WTC11 (cell line): ENCODE measurements around the gene PBRM1. TPM values are rescaled to one million over a fixed set of nuclear protein-coding genes. Genes with fewer than 3 reads are reported as not detected.

Experiments used
- ATAC-seq: fragments of 200-7000 bp; cut with Tn5 transposase; 2 replicates; pipeline ENCODE4 v1.10.0; 2021; ENCODE audit warnings: mild to moderate bottlenecking, moderate library complexity
- CTCF ChIA-PET: fragments of 300-600 bp; sonication (Branson Sonifier 250); formaldehyde crosslinking; loops from one replicate; lab custom pipeline; 2021; ENCODE audit warnings: antibody characterized with exemption; lab: Charles Lee
- POLR2A ChIA-PET: fragments of 350-600 bp; sonication (Branson Sonifier 250); formaldehyde crosslinking; loops from one replicate; lab custom pipeline; 2021; ENCODE audit warnings: antibody characterized with exemption; lab: Charles Lee
- DNase-seq: peaks from one replicate; pipeline ENCODE4 v3.0.0; 2021; ENCODE audit warnings: low spot score
- H3K27ac Mint-ChIP-seq: 2 replicates; pipeline ENCODE4 v1.8.0; 2021; ENCODE audit warnings: mixed read lengths
- H3K27me3 Mint-ChIP-seq: 2 replicates; pipeline ENCODE4 v1.8.0; 2021; ENCODE audit warnings: low read depth, mild to moderate bottlenecking, moderate library complexity, mixed read lengths
- H3K36me3 Mint-ChIP-seq: 2 replicates; pipeline ENCODE4 v1.8.0; 2021; ENCODE audit warnings: mixed read lengths
- H3K4me1 Mint-ChIP-seq: 2 replicates; pipeline ENCODE4 v1.8.0; 2022; ENCODE audit warnings: mixed read lengths
- H3K4me3 Mint-ChIP-seq: 2 replicates; pipeline ENCODE4 v1.8.0; 2021; ENCODE audit warnings: mild to moderate bottlenecking, moderate library complexity, mixed read lengths
- H3K9me3 Mint-ChIP-seq: 2 replicates; pipeline ENCODE4 v1.8.0; 2021; ENCODE audit warnings: mixed read lengths
- ATF2 ChIP-seq: sonication (generic); formaldehyde crosslinking; IDR thresholded peaks from 2 replicates; pipeline ENCODE4 v1.8.1; 2022; ENCODE audit warnings: low read depth, missing genetic modification reagents, borderline replicate concordance
- CTCF ChIP-seq: fragments of 200-600 bp; IDR thresholded peaks from 2 replicates; pipeline ENCODE4 v1.8.0; 2022; ENCODE audit warnings: antibody characterized with exemption
- E2F4 ChIP-seq: sonication (generic); formaldehyde crosslinking; IDR thresholded peaks from 2 replicates; pipeline ENCODE4 v1.8.1; 2022; ENCODE audit warnings: low read depth, mild to moderate bottlenecking, moderate library complexity, missing genetic modification reagents, borderline replicate concordance
- ELF4 ChIP-seq: sonication (generic); formaldehyde crosslinking; IDR thresholded peaks from 2 replicates; pipeline ENCODE4 v1.8.1; 2022; ENCODE audit warnings: low read depth, mild to moderate bottlenecking, moderate library complexity, missing genetic modification reagents
- ETV6 ChIP-seq: sonication (generic); formaldehyde crosslinking; IDR thresholded peaks from 2 replicates; pipeline ENCODE4 v1.8.1; 2022; ENCODE audit warnings: mild to moderate bottlenecking, missing genetic modification reagents
- JAZF1 ChIP-seq: fragments of 250-450 bp; sonication (Bioruptor Pico); IDR thresholded peaks from 2 replicates; pipeline ENCODE4 v1.9.0; 2021; ENCODE audit warnings: moderate library complexity, mild to moderate bottlenecking, inconsistent platforms
- NFATC4 ChIP-seq: fragments of 250-450 bp; sonication (Bioruptor Pico); IDR thresholded peaks from 2 replicates; pipeline ENCODE4 v1.9.0; 2021; ENCODE audit warnings: mild to moderate bottlenecking
- NFE2L1 ChIP-seq: sonication (generic); formaldehyde crosslinking; IDR thresholded peaks from 2 replicates; pipeline ENCODE4 v1.8.1; 2023; ENCODE audit warnings: missing genetic modification reagents
- NR3C1 ChIP-seq: sonication (generic); formaldehyde crosslinking; conservative IDR thresholded peaks from 2 replicates; pipeline ENCODE4 v1.8.1; 2023; ENCODE audit warnings: low read depth, mild to moderate bottlenecking, missing genetic modification reagents
- RELA ChIP-seq: sonication (generic); formaldehyde crosslinking; IDR thresholded peaks from 2 replicates; pipeline ENCODE4 v1.8.1; 2022; ENCODE audit warnings: missing genetic modification reagents, mild to moderate bottlenecking, borderline replicate concordance
- TEAD1 ChIP-seq: sonication (generic); formaldehyde crosslinking; IDR thresholded peaks from 2 replicates; pipeline ENCODE4 v1.8.0; 2022; ENCODE audit warnings: mild to moderate bottlenecking, missing genetic modification reagents
- ZNF121 ChIP-seq: sonication (generic); formaldehyde crosslinking; IDR thresholded peaks from 2 replicates; pipeline ENCODE4 v1.8.0; 2023; ENCODE audit warnings: missing genetic modification reagents
- ZNF317 ChIP-seq: sonication (generic); formaldehyde crosslinking; IDR thresholded peaks from 2 replicates; pipeline ENCODE4 v1.8.1; 2023; ENCODE audit warnings: low read depth, mild to moderate bottlenecking, moderate library complexity, missing genetic modification reagents, borderline replicate concordance
- total RNA-seq: library from RNA; stranded (reverse); gene quantifications from 3 replicates; pipeline ENCODE4 v1.2.3, GENCODE V29; 2021
- TF ChIP-seq, protein P1 (sequence below): sonication (generic); formaldehyde crosslinking; IDR thresholded peaks from 2 replicates; pipeline ENCODE4 v1.8.1; 2022; ENCODE audit warnings: missing genetic modification reagents, borderline replicate concordance
- TF ChIP-seq, protein P2 (sequence below): fragments of 250-450 bp; sonication (Bioruptor Pico); IDR thresholded peaks from 2 replicates; pipeline ENCODE4 v1.9.0; 2021; ENCODE audit warnings: moderate library complexity, mild to moderate bottlenecking, inconsistent platforms, borderline replicate concordance
- TF ChIP-seq, protein P3 (sequence below): sonication (generic); formaldehyde crosslinking; IDR thresholded peaks from 2 replicates; pipeline ENCODE4 v1.8.1; 2022; ENCODE audit warnings: mild to moderate bottlenecking, missing genetic modification reagents, moderate library complexity, borderline replicate concordance

Gene PBRM1
- total RNA-seq, 1 experiment from 2014 or later: 48.8 TPM

GRCh38 chr3:52516509-52517195 is 169.1 kb downstream of the PBRM1 start:
- no peak overlapping the region for H3K4me3 Mint-ChIP-seq
- peaks cover 7% of the 10 kb centered on the region for H3K4me1 Mint-ChIP-seq
- no peaks in the 10 kb centered on the region; the same call in 1 of the 2 replicates for H3K27me3 Mint-ChIP-seq
- TF ChIP-seq E2F4: no peak
- TF ChIP-seq NR3C1 (CRISPR knock-in tag): no peak
- no peak for TF ChIP-seq CTCF
- no peak for TF ChIP-seq NFATC4 (CRISPR knock-in tag)
- no peaks in the 10 kb centered on the region for H3K9me3 Mint-ChIP-seq
- CTCF ChIA-PET: interaction anchor here (0.8 kb wide), 1 partner anchor 20 kb away, joined by 3 read pairs; the partner anchor contains the start of gene UQCC5
- DNase-seq (no peak), ATAC-seq (no peak)
- no peak overlapping the region for H3K27ac Mint-ChIP-seq
- H3K36me3 Mint-ChIP-seq: no peaks in the 10 kb centered on the region
- POLR2A ChIA-PET: no interaction called here

GRCh38 chr3:52515192-52515591 is 170.5 kb downstream of the PBRM1 start:
- ChIA-PET POLR2A (no interaction called here), CTCF (no interaction called here)
- TF ChIP-seq, protein P1, sequence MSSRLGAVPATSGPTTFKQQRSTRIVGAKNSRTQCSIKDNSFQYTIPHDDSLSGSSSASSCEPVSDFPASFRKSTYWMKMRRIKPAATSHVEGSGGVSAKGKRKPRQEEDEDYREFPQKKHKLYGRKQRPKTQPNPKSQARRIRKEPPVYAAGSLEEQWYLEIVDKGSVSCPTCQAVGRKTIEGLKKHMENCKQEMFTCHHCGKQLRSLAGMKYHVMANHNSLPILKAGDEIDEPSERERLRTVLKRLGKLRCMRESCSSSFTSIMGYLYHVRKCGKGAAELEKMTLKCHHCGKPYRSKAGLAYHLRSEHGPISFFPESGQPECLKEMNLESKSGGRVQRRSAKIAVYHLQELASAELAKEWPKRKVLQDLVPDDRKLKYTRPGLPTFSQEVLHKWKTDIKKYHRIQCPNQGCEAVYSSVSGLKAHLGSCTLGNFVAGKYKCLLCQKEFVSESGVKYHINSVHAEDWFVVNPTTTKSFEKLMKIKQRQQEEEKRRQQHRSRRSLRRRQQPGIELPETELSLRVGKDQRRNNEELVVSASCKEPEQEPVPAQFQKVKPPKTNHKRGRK (CRISPR knock-in tag): no peak
- TF ChIP-seq ETV6 (no peak), ZNF121 (CRISPR knock-in tag) (no peak), JAZF1 (CRISPR knock-in tag) (no peak), RELA (CRISPR knock-in tag) (no peak), CTCF (no peak)
- TF ChIP-seq, protein P2, sequence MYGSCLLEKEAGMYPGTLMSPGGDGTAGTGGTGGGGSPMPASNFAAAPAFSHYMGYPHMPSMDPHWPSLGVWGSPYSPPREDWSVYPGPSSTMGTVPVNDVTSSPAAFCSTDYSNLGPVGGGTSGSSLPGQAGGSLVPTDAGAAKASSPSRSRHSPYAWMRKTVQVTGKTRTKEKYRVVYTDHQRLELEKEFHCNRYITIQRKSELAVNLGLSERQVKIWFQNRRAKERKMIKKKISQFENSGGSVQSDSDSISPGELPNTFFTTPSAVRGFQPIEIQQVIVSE: no peak
- DNase-seq (no peak), ATAC-seq (no peak)
- H3K4me1 Mint-ChIP-seq: peaks cover 7% of the 10 kb centered on the region
- no peaks in the 10 kb centered on the region for H3K9me3 Mint-ChIP-seq
- no peaks in the 10 kb centered on the region; the same call in 1 of the 2 replicates for H3K27me3 Mint-ChIP-seq
- no peak overlapping the region for H3K4me3 Mint-ChIP-seq
- no peaks in the 10 kb centered on the region for H3K36me3 Mint-ChIP-seq
- no peak overlapping the region for H3K27ac Mint-ChIP-seq

DNA sequence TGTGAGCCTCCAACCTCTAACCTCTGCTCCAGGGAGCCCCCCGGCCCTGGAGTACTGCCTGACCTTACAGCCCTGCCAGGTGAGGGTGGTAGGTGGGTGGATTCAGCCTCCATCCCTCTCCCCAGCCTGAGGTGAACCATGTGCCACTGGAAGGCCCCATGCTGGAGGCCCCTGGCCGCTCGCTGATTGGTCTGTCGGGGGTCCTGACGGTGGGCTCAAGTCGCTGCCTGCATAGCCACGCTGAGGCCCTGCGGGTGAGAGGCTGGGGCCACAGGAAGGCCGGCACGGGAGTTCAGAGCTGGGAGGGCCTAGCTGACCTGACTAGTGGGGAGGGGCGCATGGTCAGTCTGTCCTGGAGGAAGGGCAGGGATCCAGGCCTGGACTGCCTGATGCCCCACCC is 171.1 kb downstream of the PBRM1 start:
- ATAC-seq: no peak
- ChIA-PET CTCF (no interaction called here), POLR2A (no interaction called here)
- Mint-ChIP-seq H3K36me3 (no peaks in the 10 kb centered on the region), H3K9me3 (no peaks in the 10 kb centered on the region), H3K27me3 (no peaks in the 10 kb centered on the region; the same call in 1 of the 2 replicates), H3K4me1 (peaks cover 7% of the 10 kb centered on the region), H3K27ac (no peak overlapping the region), H3K4me3 (no peak overlapping the region)
- DNase-seq: no peak
- TF ChIP-seq ATF2 (CRISPR knock-in tag) (no peak), ZNF121 (CRISPR knock-in tag) (no peak), NFE2L1 (CRISPR knock-in tag) (no peak), ELF4 (CRISPR knock-in tag) (no peak), TEAD1 (CRISPR knock-in tag) (no peak), CTCF (no peak), ZNF317 (CRISPR knock-in tag) (no peak)
- TF ChIP-seq, protein P3, sequence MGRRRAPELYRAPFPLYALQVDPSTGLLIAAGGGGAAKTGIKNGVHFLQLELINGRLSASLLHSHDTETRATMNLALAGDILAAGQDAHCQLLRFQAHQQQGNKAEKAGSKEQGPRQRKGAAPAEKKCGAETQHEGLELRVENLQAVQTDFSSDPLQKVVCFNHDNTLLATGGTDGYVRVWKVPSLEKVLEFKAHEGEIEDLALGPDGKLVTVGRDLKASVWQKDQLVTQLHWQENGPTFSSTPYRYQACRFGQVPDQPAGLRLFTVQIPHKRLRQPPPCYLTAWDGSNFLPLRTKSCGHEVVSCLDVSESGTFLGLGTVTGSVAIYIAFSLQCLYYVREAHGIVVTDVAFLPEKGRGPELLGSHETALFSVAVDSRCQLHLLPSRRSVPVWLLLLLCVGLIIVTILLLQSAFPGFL (CRISPR knock-in tag): no peak
